Measurements from ENCODE around the gene ANO7. TPM values are rescaled to one million over a fixed set of nuclear protein-coding genes. Genes with fewer than 3 reads are reported as not detected.
A peak's percentile ranks its signal among the peaks of the same experiment; 100 is the strongest.

The ANO7 gene
- polyA plus RNA-seq, 5 donors, result 1.7 to 2.7 (median 2.3) TPM

- no peak for DNase-seq
These were observed 19.6 kb downstream of the ANO7 start for GRCh38 chr2:241208058-241208457.

GRCh38 chr2:241209271-241209670 is 20.8 kb downstream of the ANO7 start:
- no peak for DNase-seq

GRCh38 chr2:241211276-241211675 is 22.8 kb downstream of the ANO7 start:
- DNase-seq, result no peak

- DNase-seq, result no peak
These were observed 24.6 kb downstream of the ANO7 start for GRCh38 chr2:241213041-241213440.

GRCh38 chr2:241213567-241213966 is 25.1 kb downstream of the ANO7 start:
- no peak for DNase-seq

- DNase-seq, result no peak
These were observed 25.7 kb downstream of the ANO7 start for GRCh38 chr2:241214209-241214608.

- DNase-seq, result no peak
These were observed 26.3 kb downstream of the ANO7 start for GRCh38 chr2:241214766-241215165.

GRCh38 chr2:241215421-241215820 is 26.9 kb downstream of the ANO7 start:
- DNase-seq, result no peak

- DNase-seq, result no peak
These were observed 27.8 kb downstream of the ANO7 start for GRCh38 chr2:241216211-241216761.

GRCh38 chr2:241217320-241218031 is 29.0 kb downstream of the ANO7 start:
- DNase-seq, result peak; percentile 70 to 81

GRCh38 chr2:241218131-241219029 is 29.9 kb downstream of the ANO7 start:
- DNase-seq, result peak; percentile 34 to 45

GRCh38 chr2:241219030-241219382 is 30.5 kb downstream of the ANO7 start:
- DNase-seq, result no peak

GRCh38 chr2:241219856-241220356 is 31.4 kb downstream of the ANO7 start:
- DNase-seq, result no peak

- no peak for DNase-seq
These were observed 34.9 kb downstream of the ANO7 start for GRCh38 chr2:241223211-241224017.

- DNase-seq, result peak; percentile 20 to 23
These were observed 35.8 kb downstream of the ANO7 start for GRCh38 chr2:241224018-241224850.

- DNase-seq, result no peak
These were observed 36.5 kb downstream of the ANO7 start for GRCh38 chr2:241224851-241225438.

- DNase-seq, result no peak
These were observed 37.1 kb downstream of the ANO7 start for GRCh38 chr2:241225545-241225944.

- no peak for DNase-seq
These were observed 37.5 kb downstream of the ANO7 start for GRCh38 chr2:241225983-241226382.

GRCh38 chr2:241226723-241227572 is 38.5 kb downstream of the ANO7 start:
- DNase-seq, result no peak
